ENCODE measurements around the gene KCNMA1.
"Not testable (repeated sequence)": the region's sequence is repeated elsewhere in the genome, so short reads cannot be mapped to it uniquely, and the experiment has no call there.

GRCh38 chr10:77659046-77659670 is 21.6 kb upstream of the KCNMA1 start:
- not testable (repeated sequence) for TF ChIP-seq CTCF (IDR thresholded peaks at IDR 0.05; ENCODE audit: insufficient read depth, low read length, poor library complexity, severe bottlenecking); EZH2phosphoT487 (conservative IDR thresholded peaks at IDR 0.05; ENCODE audit: low read length)

Data from SU-DHL-6 (cell line).